ENCODE measurements around the gene PRLR.

- TF ChIP-seq ETV6 (conservative IDR thresholded peaks at IDR 0.05 in 1 of 2, IDR thresholded peaks at IDR 0.05 in 1 of 2; ENCODE audit: borderline replicate concordance in 1 of 2, low read depth in 1 of 2): no peak
- no peak for TF ChIP-seq SUZ12 (IDR thresholded peaks at IDR 0.05; ENCODE audit: unreplicated experiment)
- no peak for TF ChIP-seq CTCF (IDR thresholded peaks at IDR 0.05 in 2 of 3, conservative IDR thresholded peaks at IDR 0.05 in 1 of 3; ENCODE audit: control insufficient read depth in 2 of 3, extremely low read depth in 1 of 3, insufficient read depth in 1 of 3, low read depth in 3 of 3, low read length in 3 of 3)
- TF ChIP-seq POLR2A (IDR thresholded peaks at IDR 0.05; ENCODE audit: low read depth, low read length): no peak
- TF ChIP-seq CHD4 (IDR thresholded peaks at IDR 0.05): no peak
- TF ChIP-seq BCL11A (IDR thresholded peaks at IDR 0.05; ENCODE audit: low read depth, low read length): no peak
Observed at GRCh38 chr5:35041261-35041660, 189.0 kb downstream of the PRLR start.
